ENCODE measurements around the gene RBM33.

DNA sequence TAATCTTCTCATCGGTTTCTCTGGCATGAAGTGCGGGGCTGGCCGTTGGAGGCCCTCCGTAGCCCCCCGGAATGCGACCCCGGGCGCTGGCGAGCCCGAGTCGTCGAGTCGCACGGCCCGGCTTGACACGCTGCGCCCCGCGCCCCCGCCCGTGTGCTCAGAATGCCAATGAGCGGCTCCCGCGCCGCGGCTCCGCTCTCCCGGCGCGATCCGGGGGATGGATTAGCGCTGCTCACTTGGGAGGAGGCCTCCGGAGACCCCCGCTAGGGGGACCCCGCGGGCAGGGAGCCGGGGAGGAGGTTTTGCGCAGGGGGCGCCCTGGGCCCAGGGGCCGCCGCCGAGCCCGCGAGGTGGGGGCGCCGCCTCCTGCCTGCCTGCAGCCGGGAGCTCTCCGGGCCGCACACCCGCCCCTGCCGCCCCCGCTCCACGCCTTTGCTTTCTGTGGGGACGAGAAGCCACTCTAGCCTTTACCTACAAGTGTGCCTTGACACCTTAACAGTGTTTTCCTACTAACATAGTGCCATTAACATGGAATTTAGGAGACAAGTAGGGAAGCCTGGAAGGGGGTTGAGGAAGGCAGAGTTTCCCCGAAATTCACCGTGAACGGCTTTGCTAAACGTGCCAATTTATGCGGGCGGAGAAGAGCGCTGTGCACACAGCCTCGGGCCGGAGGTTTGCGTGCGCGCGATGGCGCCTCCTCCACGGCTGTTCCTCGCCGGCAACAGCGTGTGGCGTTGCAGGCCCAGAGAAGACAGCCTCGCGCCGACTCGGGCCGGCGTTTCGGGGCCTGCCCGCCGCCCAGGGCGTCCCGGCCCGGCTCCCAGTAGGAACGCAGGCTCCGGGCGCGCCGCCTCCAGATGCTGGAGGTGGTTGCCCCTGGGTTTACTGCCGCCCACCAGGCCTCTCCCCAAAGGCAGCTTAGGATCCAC lies 160.7 kb downstream of the RBM33 start:
- TF ChIP-seq EZH2phosphoT487 (IDR thresholded peaks at IDR 0.05; ENCODE audit: insufficient read depth, low read depth) (no peak), EZH2 (IDR thresholded peaks at IDR 0.05; ENCODE audit: insufficient read depth, poor library complexity, severe bottlenecking) (no peak)
